GM12892 (cell line): ENCODE results near the gene RSF1.

Experiments
- POLR2A ChIP-seq: IDR thresholded peaks from 2 replicates; pipeline ENCODE4 v1.6.1; 2011; ENCODE audit warnings: low read depth, low read length, control low read depth
- POLR2AphosphoS5 ChIP-seq: IDR thresholded peaks from 2 replicates; pipeline ENCODE4 v1.6.1; 2011; ENCODE audit warnings: low read depth, low read length, control low read depth

- no peak for TF ChIP-seq POLR2A
- no peak for TF ChIP-seq POLR2AphosphoS5
Measured at GRCh38 chr11:77851503-77851902, 31.0 kb upstream of the RSF1 start.
